ENCODE measurements around the gene AOPEP.
A peak's percentile ranks its signal among the peaks of the same experiment; 100 is the strongest.

The AOPEP gene

DNA sequence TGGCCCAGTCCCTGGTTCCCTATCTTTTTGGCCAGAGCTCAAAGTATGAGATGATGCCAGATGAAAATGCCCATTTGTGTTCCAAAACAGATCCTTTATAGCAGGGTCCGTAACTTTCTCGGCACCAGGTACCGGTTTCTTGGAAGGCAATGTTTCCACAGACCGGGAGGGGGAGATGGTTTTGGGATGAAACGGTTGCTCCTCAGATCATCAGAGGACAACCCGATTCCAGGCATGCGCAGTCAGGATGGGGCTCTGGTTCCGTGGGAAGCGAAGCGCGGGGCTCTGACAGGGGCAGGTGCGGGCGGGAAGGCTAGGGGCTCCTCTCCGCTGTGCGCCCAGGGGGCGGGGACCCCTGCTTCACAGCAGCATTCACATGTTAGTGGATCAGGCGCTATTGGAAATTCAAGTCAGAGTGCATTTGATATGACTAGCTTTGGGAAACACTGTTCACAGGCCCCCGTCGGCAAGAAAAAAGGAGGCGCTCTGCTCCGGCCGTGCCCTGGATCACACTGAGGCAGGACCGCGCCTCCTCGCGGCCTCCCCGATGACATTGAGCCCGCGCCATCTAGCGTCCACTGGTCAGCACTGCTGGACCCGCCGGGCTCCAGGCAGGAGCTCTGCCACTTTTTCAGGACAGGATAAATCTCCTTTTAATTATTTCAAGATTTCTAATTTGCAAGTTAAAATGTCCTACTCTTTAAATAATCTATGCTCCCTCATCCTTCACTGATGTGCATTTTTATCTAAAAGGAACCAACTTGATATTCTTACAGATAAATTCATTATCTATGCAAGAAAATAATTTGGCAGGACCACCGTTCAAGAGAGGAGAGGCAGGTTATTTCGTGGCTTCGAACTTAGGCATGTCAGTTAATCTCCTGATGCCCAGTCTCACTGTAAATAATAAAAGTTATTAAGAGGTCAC lies 401.0 kb downstream of the AOPEP start:
- Histone ChIP-seq H3K27ac (peak overlapping the region; percentile 51), H3K9ac (no peak overlapping the region), H3K79me2 (no peaks in the 10 kb centered on the region), H3K4me1 (no peaks in the 10 kb centered on the region), H3K36me3 (ENCODE audit: control insufficient read depth, insufficient read depth, low read length) (no peaks in the 10 kb centered on the region), H3K9me3 (ENCODE audit: control insufficient read depth, low read length) (no peaks in the 10 kb centered on the region), H3K4me3 (ENCODE audit: low read depth, low read length) (peak overlapping the region; percentile 12), H2AFZ (peak overlapping the region; percentile 69), H3K4me2 (ENCODE audit: low read length) (peak overlapping the region; percentile 68), H3K27me3 (ENCODE audit: control insufficient read depth, insufficient read depth, low read length) (no peaks in the 10 kb centered on the region)
- TF ChIP-seq, protein P1, sequence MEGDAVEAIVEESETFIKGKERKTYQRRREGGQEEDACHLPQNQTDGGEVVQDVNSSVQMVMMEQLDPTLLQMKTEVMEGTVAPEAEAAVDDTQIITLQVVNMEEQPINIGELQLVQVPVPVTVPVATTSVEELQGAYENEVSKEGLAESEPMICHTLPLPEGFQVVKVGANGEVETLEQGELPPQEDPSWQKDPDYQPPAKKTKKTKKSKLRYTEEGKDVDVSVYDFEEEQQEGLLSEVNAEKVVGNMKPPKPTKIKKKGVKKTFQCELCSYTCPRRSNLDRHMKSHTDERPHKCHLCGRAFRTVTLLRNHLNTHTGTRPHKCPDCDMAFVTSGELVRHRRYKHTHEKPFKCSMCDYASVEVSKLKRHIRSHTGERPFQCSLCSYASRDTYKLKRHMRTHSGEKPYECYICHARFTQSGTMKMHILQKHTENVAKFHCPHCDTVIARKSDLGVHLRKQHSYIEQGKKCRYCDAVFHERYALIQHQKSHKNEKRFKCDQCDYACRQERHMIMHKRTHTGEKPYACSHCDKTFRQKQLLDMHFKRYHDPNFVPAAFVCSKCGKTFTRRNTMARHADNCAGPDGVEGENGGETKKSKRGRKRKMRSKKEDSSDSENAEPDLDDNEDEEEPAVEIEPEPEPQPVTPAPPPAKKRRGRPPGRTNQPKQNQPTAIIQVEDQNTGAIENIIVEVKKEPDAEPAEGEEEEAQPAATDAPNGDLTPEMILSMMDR (IDR thresholded peaks at IDR 0.05), result peak; percentile 86

DNA sequence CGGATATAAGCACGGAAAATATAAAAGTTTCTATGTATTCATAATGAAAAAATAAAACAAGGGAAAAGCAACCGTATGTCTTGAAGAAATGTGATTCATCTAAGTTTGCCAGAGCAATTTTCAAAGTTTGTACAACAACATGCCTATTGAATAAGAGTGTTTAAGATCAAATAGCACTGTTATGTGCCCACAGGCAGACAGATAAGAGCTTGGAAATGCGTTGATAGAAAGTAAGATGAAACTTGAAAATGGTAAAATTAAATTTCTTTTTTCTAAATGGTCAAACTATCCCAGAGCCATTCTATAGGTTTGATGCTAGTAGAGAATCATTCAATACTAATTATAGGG lies 401.7 kb downstream of the AOPEP start:
- H3K79me2 ChIP-seq, result no peaks in the 10 kb centered on the region
- no peak overlapping the region for H3K9ac ChIP-seq
- TF ChIP-seq, protein P1 (IDR thresholded peaks at IDR 0.05), result no peak
- no peaks in the 10 kb centered on the region for H3K27me3 ChIP-seq (ENCODE audit: control insufficient read depth, insufficient read depth, low read length)
- H3K4me2 ChIP-seq (ENCODE audit: low read length), result no peak overlapping the region
- peaks cover 3% of the 10 kb centered on the region for H3K4me1 ChIP-seq
- no peak overlapping the region for H2AFZ ChIP-seq
- no peak overlapping the region for H3K27ac ChIP-seq
- H3K4me3 ChIP-seq (ENCODE audit: low read depth, low read length), result peak overlapping the region; percentile 12
- no peaks in the 10 kb centered on the region for H3K9me3 ChIP-seq (ENCODE audit: control insufficient read depth, low read length)
- no peaks in the 10 kb centered on the region for H3K36me3 ChIP-seq (ENCODE audit: control insufficient read depth, insufficient read depth, low read length)

GRCh38 chr9:95129476-95130291 lies 403.2 kb downstream of the AOPEP start:
- Histone ChIP-seq H3K36me3 (ENCODE audit: control insufficient read depth, insufficient read depth, low read length) (no peaks in the 10 kb centered on the region), H2AFZ (no peak overlapping the region), H3K4me3 (ENCODE audit: low read depth, low read length) (no peak overlapping the region), H3K4me2 (ENCODE audit: low read length) (no peak overlapping the region), H3K79me2 (no peaks in the 10 kb centered on the region), H3K27ac (no peak overlapping the region), H3K27me3 (ENCODE audit: control insufficient read depth, insufficient read depth, low read length) (no peaks in the 10 kb centered on the region), H3K9me3 (ENCODE audit: control insufficient read depth, low read length) (no peaks in the 10 kb centered on the region), H3K4me1 (peaks cover 11% of the 10 kb centered on the region), H3K9ac (no peak overlapping the region)
- TF ChIP-seq, protein P1 (IDR thresholded peaks at IDR 0.05), result no peak

DNA sequence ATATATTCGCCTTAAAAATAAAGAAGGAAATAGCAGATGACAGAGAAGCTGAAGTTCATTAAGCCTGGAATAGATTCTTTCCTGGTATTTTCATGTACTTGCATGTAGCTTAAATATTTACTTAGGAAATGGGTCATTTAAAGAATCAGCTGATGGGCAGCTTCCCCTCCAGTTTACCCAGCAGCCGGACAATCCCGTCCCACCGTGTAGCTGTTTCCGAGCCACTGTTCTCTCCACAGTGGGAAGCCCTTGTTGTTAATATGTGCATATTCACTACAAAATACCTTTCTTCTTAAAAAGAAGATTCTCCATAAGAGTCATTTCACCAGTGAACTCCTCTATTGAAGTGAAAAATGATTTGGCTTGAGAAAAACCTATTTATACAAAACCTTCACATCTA lies 404.0 kb downstream of the AOPEP start:
- Histone ChIP-seq H3K9me3 (ENCODE audit: control insufficient read depth, low read length) (no peaks in the 10 kb centered on the region), H3K4me3 (ENCODE audit: low read depth, low read length) (no peak overlapping the region), H3K9ac (no peak overlapping the region), H2AFZ (no peak overlapping the region), H3K79me2 (no peaks in the 10 kb centered on the region), H3K4me1 (peaks cover 11% of the 10 kb centered on the region), H3K4me2 (ENCODE audit: low read length) (no peak overlapping the region), H3K27ac (no peak overlapping the region), H3K27me3 (ENCODE audit: control insufficient read depth, insufficient read depth, low read length) (no peaks in the 10 kb centered on the region), H3K36me3 (ENCODE audit: control insufficient read depth, insufficient read depth, low read length) (no peaks in the 10 kb centered on the region)
- TF ChIP-seq, protein P1 (IDR thresholded peaks at IDR 0.05), result no peak
